Measurements from ENCODE around the gene LRTM1.

LRTM1 gene

DNA sequence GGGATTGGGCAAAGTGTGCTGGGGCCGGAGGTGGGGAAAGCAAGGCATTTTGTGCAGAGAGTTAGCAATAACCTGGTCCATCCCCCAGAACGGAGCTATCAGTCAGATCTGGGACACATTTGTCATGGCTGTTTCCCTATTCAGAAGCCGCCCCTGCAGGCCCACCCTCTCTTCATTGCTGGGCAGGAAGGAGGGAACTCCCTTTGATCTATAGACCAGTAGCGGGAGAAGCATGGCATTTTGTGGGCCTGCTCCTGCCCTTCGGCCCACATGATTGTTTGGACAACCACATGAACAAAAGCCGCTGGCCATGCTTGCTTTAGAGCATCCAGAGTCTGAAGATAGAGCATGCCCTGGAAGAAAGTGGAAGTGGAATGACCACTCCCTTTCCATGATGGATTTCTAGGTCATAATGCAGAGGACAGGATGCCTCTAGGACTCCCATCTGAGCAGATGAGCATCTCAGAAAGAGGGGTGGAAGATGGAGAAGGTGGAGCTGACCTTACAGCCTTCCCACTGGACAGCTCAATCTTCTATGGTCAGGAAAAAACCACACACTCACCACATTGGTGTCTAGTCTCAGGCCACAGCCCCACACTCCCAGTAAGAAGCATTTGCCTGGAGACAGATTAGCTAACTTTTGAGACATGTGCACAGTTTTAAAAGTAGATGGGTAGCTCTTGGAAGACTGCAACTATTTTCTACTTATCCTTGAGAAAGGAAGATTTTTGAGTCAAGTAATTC lies 11.9 kb upstream of the LRTM1 start:
- DNase-seq: no peak

- DNase-seq: no peak
Measured at GRCh38 chr3:54936561-54936960, 8.7 kb upstream of the LRTM1 start.

- no peak for DNase-seq
Measured at GRCh38 chr3:54935869-54936268, 8.0 kb upstream of the LRTM1 start.

GRCh38 chr3:54932606-54933005 lies 4.7 kb upstream of the LRTM1 start:
- no peak for DNase-seq

DNA sequence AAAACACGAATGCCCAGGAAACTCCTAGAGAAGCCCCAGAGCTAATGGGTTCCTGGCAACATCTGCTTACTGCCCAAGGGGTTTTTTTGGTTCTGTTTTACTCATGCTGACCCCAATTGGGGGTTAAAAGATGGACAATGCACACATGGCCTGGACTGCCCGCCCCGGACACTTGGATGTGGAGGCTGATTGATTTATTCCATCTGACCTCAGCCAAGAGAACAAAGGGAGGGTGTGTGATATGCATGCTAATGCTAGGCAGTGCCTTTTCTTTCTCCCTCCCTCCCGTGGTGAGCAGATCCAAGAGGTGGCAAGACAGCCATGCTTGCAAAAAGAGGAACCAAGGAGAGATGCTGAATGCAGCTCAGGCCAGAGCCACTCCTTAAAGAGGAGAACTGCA lies 3.3 kb upstream of the LRTM1 start:
- DNase-seq: no peak

DNA sequence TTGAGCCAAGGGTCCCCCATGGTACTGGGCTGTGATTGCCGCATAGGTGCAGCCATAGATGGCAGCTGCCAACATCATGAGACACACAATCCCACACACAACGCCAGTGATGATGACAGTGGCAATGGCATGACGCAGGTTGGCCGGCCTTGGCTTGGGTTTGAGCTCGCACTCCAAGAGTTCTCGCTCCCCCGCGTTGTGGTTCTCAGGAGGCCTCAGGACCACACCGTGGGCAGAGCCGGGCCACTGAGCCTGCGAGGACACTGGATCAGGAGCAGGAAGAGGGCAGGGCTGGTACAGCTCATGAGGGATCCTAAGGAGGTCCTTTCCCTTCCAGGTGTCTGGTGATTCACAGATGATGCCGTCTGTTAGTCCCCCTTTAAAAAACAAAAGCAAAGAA lies 9.3 kb downstream of the LRTM1 start:
- no peak for DNase-seq

DNA sequence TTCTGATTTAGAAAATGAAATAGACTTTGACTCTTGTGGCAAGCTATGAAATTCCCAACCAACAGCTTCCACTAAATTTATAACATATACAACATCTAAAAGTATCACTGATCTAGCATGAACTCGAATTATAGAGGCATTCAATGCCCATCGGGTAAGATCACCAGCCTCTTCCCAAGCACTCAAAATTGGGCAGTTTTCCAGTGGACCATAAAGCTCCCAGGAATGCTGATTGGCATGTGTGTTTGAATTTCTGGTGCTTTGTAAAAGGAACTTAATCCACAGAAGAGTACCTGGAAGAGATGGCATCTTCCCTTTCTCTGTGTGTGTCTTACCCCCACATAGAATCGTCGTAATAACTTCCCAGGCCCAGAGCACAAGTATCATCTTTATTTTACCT lies 10.0 kb downstream of the LRTM1 start:
- no peak for DNase-seq

DNA sequence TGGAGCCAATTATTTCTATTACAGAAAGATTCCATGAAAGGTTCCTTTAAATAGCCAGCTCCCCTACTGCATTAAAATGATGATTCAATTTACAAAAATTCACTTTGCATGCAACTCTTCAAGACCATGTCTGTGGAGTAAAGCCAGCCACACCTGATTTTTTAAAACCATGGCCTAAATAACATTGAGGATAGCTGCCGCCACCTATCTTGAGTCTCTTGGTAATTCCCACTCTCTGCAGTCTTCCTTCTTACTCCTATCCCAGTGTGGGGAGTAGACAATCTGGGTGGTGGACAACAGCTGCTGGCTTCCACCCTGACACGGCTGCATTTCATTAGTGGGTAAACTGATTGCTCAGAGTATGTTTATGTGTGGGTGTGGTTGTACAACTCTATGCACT lies 10.7 kb downstream of the LRTM1 start:
- no peak for DNase-seq

GRCh38 chr3:54916732-54917131 lies 11.1 kb downstream of the LRTM1 start:
- no peak for DNase-seq

DNA sequence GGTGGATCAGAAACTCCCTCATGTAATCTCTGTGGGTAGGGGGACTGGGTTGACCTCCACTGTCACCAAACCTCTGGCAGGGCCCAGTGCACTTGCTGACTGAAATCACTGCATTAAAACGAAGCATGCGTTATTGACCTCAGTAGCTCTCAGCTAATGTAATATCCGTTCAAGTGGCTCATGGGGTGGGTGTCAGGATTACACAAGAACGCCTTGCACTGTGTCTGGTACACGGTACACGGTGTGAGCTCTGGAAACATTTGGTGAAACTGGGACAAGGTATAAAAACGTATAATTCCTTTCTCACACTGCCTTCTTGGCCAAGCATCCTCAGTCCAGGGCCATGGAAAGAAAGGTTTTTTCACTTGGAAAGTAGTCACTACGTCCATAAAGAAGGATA lies 11.9 kb downstream of the LRTM1 start:
- no peak for DNase-seq

DNA sequence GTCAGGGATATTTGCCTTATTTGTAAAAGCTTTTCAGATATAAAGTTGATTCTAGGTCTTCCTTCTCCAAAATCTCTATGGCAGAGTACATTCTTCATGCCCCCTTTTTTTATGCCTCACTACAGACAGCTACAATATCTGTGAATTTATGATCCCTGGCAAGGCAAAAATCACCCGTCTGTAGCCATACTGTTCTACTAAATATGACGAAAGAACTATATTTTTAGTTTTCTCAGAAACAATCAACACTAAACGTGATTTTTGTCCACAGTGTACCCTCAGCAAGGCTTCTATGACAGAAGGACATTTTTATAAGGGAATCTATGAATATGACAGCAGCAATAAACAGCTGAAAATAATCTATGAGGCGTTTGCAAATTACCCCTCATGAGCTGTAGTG lies 12.7 kb downstream of the LRTM1 start:
- no peak for DNase-seq

GRCh38 chr3:54914180-54914579 lies 13.7 kb downstream of the LRTM1 start:
- no peak for DNase-seq

DNA sequence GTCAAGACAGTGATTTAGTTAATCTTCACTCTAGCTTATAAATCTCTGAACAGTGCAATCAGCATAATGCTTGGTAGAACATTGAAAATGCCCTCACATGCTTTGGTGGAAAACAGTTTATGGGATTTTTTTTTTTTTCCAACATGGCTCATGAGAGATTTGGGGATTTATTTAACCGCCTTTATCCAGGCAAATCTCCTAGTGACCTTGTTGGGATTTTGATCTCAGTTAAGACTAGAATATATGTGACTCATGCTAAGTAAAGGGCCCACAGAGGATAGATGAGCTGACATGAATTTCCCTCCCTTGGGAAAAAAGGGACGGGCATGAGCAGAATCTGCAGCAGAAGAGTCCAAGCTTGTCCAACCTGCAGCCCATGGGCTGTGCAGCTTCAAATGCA lies 18.7 kb downstream of the LRTM1 start:
- DNase-seq: no peak

- DNase-seq: no peak
Measured at GRCh38 chr3:54906763-54907162, 21.1 kb downstream of the LRTM1 start.

GRCh38 chr3:54905920-54906319 lies 21.9 kb downstream of the LRTM1 start:
- no peak for DNase-seq

GRCh38 chr3:54905261-54905888 lies 22.5 kb downstream of the LRTM1 start:
- no peak for DNase-seq

DNA sequence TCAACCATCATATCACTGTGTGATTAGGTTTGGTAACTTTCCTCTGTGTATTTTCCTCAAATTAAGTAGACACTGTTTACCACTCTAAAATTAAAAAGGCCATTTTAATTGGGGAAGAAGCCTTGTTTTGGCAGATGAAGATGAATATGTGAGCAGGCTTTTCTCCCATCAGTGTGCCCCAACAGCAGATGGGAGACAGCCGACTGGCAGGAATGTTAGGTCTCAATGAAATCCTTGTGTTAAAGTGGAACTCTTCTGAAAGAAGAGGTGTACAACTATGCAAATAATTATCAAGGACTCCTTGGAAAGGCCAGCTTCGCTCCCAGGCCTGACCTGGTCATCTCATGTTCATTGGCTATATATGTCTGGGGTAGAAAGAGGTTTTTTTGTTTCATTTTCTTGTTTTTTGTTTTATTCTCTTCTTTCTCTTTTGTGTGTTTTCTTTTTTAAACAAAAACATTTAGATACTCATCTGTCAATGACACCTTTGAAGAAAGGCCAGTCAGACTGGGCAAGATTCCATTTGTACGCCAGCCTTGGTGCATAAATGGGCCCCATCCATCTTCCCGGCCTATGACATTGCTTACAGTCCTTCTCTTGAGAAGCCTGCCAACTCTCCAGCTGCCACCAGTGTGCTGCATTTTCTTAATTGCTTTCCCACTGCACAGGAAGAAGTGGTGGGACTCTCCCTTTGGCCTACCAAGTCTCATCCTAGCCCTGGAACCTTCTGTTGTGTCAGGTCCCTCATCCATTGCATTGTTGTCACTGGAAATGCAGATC lies 25.8 kb downstream of the LRTM1 start:
- no peak for DNase-seq

- no peak for DNase-seq
Measured at GRCh38 chr3:54900838-54901591, 26.8 kb downstream of the LRTM1 start.

GRCh38 chr3:54899273-54899672 lies 28.6 kb downstream of the LRTM1 start:
- no peak for DNase-seq

GRCh38 chr3:54897028-54897711 lies 30.7 kb downstream of the LRTM1 start:
- no peak for DNase-seq

DNA sequence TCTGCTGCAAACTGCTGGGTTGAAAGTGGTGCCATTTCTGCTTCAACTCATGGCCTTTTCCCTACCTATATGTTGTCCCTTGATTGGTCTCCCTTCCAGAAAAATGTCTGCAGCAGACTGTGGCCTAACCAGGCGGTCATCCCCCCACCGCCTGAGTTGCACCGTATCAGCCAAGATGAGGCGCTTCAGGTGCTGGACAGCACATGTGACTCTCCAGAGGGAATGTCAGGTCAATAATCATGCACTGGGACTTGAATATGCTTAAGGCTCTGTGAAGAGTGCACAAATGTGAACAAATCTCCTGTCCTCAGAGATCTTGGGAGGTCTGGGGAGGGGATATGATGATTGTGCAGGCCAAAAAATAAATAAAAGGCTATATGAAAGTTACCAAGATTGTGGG lies 32.2 kb downstream of the LRTM1 start:
- no peak for DNase-seq

GRCh38 chr3:54892168-54892567 lies 35.7 kb downstream of the LRTM1 start:
- DNase-seq: no peak

DNA sequence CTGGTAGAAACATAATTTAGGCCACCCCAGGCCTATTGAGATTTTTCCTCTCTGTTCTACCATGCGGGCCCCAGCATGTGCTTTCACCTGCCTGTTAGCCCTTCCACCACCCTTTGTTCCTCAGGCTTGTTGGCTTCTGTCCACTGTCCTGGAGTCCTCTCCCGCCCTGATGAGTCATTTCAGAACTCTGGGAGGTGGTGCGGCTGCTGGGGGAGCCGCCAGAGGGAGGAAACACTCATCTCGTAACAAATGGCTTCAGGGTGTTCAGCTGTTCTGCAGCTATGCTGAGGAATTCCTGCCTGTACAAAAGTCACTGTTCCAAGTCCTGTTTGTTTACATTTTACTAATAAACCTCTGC lies 36.3 kb downstream of the LRTM1 start:
- DNase-seq: peak; percentile 6

Data from NCI-H2029 treated with DMSO at 0.1 percent for 48 hours (cell line).